ENCODE data around the gene ZFAND2A. TPM values are rescaled to one million over a fixed set of nuclear protein-coding genes. Genes with fewer than 3 reads are reported as not detected.

ZFAND2A gene
- total RNA-seq, 2 experiments from 2014 or later: 92.3 to 92.5 TPM

- ChIA-PET POLR2A (no interaction called here), CTCF (no interaction called here)
- Mint-ChIP-seq H3K27me3 (no peaks in the 10 kb centered on the region), H3K9me3 (no peaks in the 10 kb centered on the region), H3K36me3 (ENCODE audit: low read depth) (peaks cover 5% of the 10 kb centered on the region), H3K4me1 (ENCODE audit: low read depth) (peaks cover 12% of the 10 kb centered on the region), H3K4me3 (no peak overlapping the region), H3K27ac (no peak overlapping the region)
- intact Hi-C loops (cut with DNase I, micrococcal nuclease): no loop called here
- peaks cover 0 to 7% of the 10 kb centered on the region in 2 experiments for H3K9me3 ChIP-seq (ENCODE audit: control insufficient read depth in 1 of 2, insufficient read depth in 1 of 2, low read length in 2 of 2)
- DNase-seq (no peak), ATAC-seq (ENCODE audit: poor library complexity) (no peak)
- H3K27me3 ChIP-seq (ENCODE audit: control insufficient read depth in 1 of 2, insufficient read depth in 2 of 2, low read length in 2 of 2): no peaks in the 10 kb centered on the region
- TF ChIP-seq CTCF (IDR thresholded peaks at IDR 0.05): no peak
- no peaks in the 10 kb centered on the region for H3K36me3 ChIP-seq (ENCODE audit: insufficient read depth, low read length)
- peaks cover 4% of the 10 kb centered on the region for H3K4me1 ChIP-seq (ENCODE audit: insufficient read depth, low read length)
- no peak overlapping the region for H3K27ac ChIP-seq (ENCODE audit: low read depth in 1 of 2, low read length in 2 of 2)
- H3K4me3 ChIP-seq (ENCODE audit: low read length): no peak overlapping the region
Measured at GRCh38 chr7:1114505-1114904, 45.5 kb downstream of the ZFAND2A start.

- H3K4me1 ChIP-seq (ENCODE audit: insufficient read depth, low read length): peaks cover under 1% of the 10 kb centered on the region
- Mint-ChIP-seq H3K4me1 (ENCODE audit: low read depth) (peaks cover 8% of the 10 kb centered on the region), H3K36me3 (ENCODE audit: low read depth) (peaks cover 5% of the 10 kb centered on the region), H3K9me3 (no peaks in the 10 kb centered on the region), H3K27me3 (no peaks in the 10 kb centered on the region), H3K27ac (no peak overlapping the region), H3K4me3 (no peak overlapping the region)
- H3K36me3 ChIP-seq (ENCODE audit: insufficient read depth, low read length): no peaks in the 10 kb centered on the region
- ATAC-seq (ENCODE audit: poor library complexity) (no peak), DNase-seq (no peak)
- H3K27ac ChIP-seq (ENCODE audit: low read depth in 1 of 2, low read length in 2 of 2): no peak overlapping the region
- H3K27me3 ChIP-seq (ENCODE audit: control insufficient read depth in 1 of 2, insufficient read depth in 2 of 2, low read length in 2 of 2): no peaks in the 10 kb centered on the region
- no peak overlapping the region for H3K4me3 ChIP-seq (ENCODE audit: low read length)
- peaks cover 0 to 7% of the 10 kb centered on the region in 2 experiments for H3K9me3 ChIP-seq (ENCODE audit: control insufficient read depth in 1 of 2, insufficient read depth in 1 of 2, low read length in 2 of 2)
- ChIA-PET CTCF (no interaction called here), POLR2A (no interaction called here)
- intact Hi-C loops (cut with DNase I, micrococcal nuclease): no loop called here
- TF ChIP-seq CTCF (IDR thresholded peaks at IDR 0.05): no peak
Measured at GRCh38 chr7:1114088-1114487, 45.9 kb downstream of the ZFAND2A start.

- peaks cover 5% of the 10 kb centered on the region for H3K4me1 Mint-ChIP-seq (ENCODE audit: low read depth)
- H3K27me3 Mint-ChIP-seq: no peaks in the 10 kb centered on the region
- no peaks in the 10 kb centered on the region for H3K9me3 Mint-ChIP-seq
- H3K4me1 ChIP-seq (ENCODE audit: insufficient read depth, low read length): no peaks in the 10 kb centered on the region
- no peak for ATAC-seq (ENCODE audit: poor library complexity)
- H3K9me3 ChIP-seq (ENCODE audit: control insufficient read depth in 1 of 2, insufficient read depth in 1 of 2, low read length in 2 of 2): peaks cover 0 to 7% of the 10 kb centered on the region in 2 experiments
- DNase-seq: no peak
- intact Hi-C loops (cut with DNase I, micrococcal nuclease): no loop called here
- CTCF ChIA-PET: no interaction called here
- H3K27me3 ChIP-seq (ENCODE audit: control insufficient read depth in 1 of 2, insufficient read depth in 2 of 2, low read length in 2 of 2): no peaks in the 10 kb centered on the region
- H3K4me3 Mint-ChIP-seq: no peak overlapping the region
- no peak for TF ChIP-seq CTCF (IDR thresholded peaks at IDR 0.05)
- H3K27ac ChIP-seq (ENCODE audit: low read depth in 1 of 2, low read length in 2 of 2): no peak overlapping the region
- H3K27ac Mint-ChIP-seq: no peak overlapping the region
- H3K36me3 Mint-ChIP-seq (ENCODE audit: low read depth): peaks cover 5% of the 10 kb centered on the region
- POLR2A ChIA-PET: no interaction called here
- no peak overlapping the region for H3K4me3 ChIP-seq (ENCODE audit: low read length)
- H3K36me3 ChIP-seq (ENCODE audit: insufficient read depth, low read length): no peaks in the 10 kb centered on the region
Measured at GRCh38 chr7:1113548-1113885, 46.5 kb downstream of the ZFAND2A start.

Data from CD4-positive, alpha-beta T cell (primary cell).